Measurements from ENCODE around the gene NUP214. TPM values are rescaled to one million over a fixed set of nuclear protein-coding genes. Genes with fewer than 3 reads are reported as not detected.

Gene NUP214
- total RNA-seq, result 22.9 and 33.9 TPM in 2 replicates

DNA sequence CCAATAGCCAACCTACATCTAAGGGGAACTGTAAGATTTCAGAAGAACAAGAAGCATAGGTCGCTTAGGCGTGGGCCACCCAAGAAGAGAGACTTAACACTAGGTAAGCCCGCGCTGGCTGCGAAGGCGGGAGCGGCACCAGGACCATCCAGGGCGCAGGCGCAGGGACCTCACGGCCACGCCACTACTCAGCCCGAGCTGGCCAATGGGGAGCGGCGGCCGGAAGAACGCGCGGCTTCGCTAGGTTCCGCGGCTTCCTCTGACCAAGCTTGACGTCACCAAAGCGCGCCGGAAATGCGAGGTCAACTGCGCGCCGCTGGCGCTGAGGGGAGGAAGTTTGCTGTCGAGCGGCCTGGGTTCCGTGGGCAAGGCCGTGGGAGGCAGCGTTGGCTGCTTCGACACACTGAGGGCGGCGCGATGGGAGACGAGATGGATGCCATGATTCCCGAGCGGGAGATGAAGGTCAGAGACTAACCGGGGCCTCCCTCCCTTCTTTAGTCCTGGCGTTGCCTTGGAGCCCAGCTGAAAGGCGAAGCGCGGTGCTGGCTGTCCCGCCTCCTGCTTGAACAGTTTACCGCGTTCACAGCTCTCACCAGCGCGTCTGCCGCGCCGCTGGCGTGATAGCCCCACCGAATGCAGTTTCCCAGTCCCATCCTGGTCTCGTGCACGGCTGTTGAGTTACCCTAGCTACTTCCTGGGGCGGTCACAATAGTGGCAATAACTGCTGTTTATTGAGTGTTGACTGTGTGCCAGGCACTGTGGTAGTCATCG lies at the start of gene NUP214:
NUP214 (plus strand) TSS at position 299 of the 771 bp plus-strand sequence; CDS start at position 418, 119 bp downstream.

DNA sequence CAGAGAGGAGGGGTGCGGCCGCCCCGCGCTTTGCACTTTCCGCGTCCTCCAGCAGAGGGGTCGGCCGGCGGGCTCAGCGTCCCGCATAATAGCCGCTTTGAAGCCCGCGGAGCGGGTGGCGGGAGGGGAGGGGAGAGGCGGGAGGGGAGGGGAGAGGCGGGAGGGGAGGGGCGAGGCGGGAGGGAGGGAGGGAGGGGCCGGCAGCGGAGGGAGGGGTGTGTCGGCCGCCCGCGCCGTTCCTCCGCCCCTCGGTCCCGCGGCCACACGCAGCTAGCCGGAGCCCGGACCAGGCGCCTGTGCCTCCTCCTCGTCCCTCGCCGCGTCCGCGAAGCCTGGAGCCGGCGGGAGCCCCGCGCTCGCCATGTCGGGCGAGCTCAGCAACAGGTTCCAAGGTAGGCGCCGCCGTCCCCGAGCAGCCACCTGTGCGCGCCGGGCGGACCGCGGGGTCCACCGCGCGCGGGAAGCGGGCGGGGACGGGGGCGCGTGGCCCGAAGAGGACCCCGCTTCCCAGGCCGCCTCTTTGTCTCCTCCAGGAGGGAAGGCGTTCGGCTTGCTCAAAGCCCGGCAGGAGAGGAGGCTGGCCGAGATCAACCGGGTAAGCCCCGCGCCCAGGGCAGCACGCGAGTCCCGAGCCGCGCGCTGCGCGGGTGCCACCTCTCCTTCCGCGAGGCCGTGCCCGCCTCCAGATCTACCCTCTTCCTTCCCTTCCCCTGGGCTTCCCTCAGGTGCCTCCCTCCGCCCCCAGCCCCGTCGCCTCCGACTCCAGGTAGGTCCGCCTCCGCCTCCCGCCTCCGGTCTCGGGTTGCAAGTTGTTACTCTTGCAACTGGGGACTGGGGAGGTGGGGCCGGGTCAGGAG lies 28.9 kb upstream of the NUP214 start, which contains the start of gene AIF1L:
AIF1L (plus strand) TSS at position 263 of the 857 bp plus-strand sequence; CDS start at position 362, 99 bp downstream.

GRCh38 chr9:131276094-131276888 lies 150.9 kb downstream of the NUP214 start, which contains the start of gene FAM78A:
Gene FAM78A, minus strand, starts transcription at chr9:131276510. Its CDS starts 331 bp downstream, at chr9:131276179.

Other genes starting within 250 kb of the NUP214 start
- gene QRFP, start 228.8 kb upstream of the NUP214 start, total RNA-seq, result not detected in 2 replicates
- gene FIBCD1, start 186.3 kb upstream of the NUP214 start, total RNA-seq, result 0.36 and 0.65 TPM in 2 replicates
- gene LAMC3, start 116.4 kb upstream of the NUP214 start, total RNA-seq, result not detected in 2 replicates
- gene AIF1L, start 29.1 kb upstream of the NUP214 start, total RNA-seq, result 0.49 TPM in 1 of 2 replicates, not detected in the other
- gene FAM78A, start 150.9 kb downstream of the NUP214 start, total RNA-seq, result 0.90 and 3.6 TPM in 2 replicates
- 15.7 and 22.4 TPM in 2 replicates for gene PLPP7, start 164.1 kb downstream of the NUP214 start, total RNA-seq